ENCODE measurements around the gene VCL.
"Not testable (repeated sequence)": the region's sequence is repeated elsewhere in the genome, so short reads cannot be mapped to it uniquely, and the experiment has no call there.

The VCL gene

DNA sequence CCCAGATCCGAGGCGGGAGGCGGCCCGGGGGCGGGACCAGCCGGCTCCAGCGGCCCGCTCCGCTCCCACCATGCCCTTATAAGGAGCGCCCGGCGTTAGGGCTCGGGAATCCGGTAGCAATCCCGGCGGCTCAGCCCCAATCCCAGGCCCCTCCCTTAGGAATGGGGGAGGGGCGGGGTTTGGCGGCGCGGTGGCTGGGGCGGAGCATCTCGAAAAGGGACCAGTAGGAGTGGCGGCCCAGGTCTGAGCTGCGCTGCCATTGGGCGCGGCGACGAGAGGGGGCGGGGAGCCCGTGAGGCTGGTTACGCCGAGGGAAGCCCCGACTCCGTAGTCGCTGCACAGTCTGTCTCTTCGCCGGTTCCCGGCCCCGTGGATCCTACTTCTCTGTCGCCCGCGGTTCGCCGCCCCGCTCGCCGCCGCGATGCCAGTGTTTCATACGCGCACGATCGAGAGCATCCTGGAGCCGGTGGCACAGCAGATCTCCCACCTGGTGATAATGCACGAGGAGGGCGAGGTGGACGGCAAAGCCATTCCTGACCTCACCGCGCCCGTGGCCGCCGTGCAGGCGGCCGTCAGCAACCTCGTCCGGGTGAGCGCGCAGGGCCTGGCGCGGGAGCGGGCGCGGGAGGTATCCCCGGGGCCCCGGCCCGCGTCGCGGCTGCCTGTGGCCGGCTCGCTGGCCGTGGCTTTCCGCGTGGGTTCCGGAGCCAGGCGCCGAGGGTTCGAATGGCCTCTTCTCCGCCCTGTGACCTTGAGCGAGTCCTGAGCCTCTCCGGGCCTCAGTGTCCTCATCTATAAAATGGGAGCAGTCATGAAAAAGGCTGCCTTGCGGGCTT is at the start of gene VCL:
Gene VCL (plus strand): TSS at position 330 of the 836 bp plus-strand sequence. CDS start 92 bp downstream, at position 422.
- no peak for FAIRE-seq

GRCh38 chr10:73948947-73949633 is 48.8 kb upstream of the VCL start:
- no peak for FAIRE-seq

DNA sequence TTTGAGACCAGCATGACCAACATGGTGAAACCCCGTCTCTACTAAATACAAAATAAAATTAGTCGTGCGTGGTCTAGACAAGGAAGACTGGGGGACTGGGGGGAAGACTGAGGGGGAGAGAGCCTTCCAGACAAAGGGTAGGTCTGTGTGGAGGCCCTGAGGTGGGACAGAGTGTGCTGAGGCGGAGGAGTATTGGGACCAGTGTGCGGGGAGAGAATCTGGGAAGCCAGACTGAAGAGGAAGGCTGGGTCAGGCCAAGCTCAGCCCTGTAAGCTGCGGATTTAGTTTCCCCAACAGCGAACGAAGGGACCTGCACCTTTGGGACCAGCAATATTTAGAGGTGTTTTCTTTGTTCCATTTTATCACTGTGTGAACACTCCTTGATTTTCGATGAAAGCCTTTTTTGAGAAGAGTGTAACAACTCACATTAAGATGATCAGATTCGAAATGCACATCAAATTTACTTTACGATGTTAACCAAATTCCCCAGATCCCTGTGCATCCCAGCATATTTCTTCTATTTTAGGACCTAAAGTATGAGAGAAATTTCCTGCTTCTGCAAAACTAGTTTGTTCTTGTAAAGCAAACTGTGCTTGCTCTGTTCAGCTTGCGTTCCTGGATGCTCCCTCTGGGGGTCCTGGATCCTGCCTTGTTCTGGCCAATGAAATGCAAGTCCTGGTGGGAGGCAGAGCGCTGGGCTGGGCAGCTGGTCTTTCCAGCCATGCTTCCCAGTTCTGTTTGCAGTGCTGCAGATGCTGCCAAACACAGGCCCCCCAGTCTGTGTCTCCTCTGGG is 47.6 kb upstream of the VCL start:
- no peak for FAIRE-seq

- FAIRE-seq, result no peak
These were observed 44.3 kb upstream of the VCL start for GRCh38 chr10:73953665-73954064.

- no peak for FAIRE-seq
These were observed 43.2 kb upstream of the VCL start for GRCh38 chr10:73954737-73955136.

GRCh38 chr10:73955719-73956118 is 42.2 kb upstream of the VCL start:
- FAIRE-seq, result no peak

GRCh38 chr10:73956476-73957359 is 41.2 kb upstream of the VCL start:
- no peak for FAIRE-seq

DNA sequence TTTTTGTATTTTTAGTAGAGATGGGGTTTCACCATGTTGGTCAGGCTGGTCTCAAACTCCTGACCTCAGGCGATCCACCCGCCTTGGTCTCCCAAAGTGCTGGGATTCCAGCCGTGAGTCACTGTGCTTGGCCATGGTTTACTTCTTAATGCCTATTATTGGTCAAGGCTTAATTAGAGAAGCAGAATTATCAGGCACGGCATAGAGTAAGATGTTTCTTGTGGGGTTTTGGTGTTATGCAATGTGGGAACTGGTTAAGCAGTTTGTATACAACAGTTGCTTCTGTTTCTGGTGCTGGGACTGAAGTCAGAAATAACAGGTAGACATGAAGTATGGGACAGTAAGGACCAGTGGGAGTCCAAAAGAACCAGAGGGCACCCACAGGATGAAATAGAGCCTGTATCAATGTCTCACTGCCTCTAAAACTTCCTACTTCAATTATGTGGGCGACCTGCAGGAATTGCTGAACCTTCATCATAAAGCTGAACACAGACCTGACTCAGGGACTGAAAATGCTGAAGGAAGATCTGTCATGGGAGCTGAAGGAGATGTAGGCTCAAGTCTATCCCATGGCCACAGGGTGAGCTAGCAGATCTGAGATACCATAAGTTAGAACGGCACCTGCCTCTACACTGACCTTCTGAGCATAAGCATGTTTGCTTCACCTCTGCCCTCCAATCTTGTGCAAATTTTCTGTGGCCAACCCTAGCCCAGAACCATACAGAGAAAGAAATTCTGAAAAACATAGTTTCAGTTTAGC is 38.3 kb upstream of the VCL start:
- no peak for FAIRE-seq

DNA sequence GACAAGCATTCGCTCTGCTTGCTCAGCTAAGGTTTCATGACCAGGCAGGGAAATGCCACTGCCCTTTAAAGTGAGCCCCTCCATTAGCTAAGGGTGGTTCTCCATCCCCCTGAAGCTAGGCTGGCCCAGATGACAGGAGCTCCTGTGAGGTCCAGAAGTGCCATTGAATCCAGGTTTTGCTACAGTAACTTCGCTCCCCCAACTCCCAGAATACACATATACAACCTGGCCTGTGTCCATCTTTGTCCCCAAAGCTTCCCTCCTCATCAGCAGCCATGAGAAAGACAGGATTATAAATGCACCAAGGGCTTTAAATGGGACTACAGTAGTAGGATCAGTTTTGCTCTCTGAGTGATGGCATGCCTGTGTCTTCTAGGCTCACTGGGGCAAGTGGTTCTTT is 35.5 kb upstream of the VCL start:
- FAIRE-seq, result no peak

DNA sequence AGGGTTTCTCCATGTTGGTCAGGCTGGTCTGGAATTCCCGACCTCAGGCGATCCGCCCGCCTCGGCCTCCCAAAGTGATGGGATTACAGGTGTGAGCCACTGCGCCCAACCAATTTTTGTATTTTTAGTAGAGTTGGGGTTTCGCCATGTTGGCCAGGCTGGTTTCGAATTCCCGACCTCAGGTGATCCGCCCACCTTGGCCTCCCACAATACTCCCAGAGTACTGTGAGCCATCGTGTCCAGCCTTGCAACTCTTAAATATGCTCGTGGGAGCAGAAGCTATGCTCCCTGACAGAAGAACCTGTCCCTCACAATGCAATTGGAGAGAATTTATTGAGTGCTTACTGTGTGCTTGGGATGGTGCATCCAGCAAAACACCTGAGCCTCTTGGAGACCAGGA is 34.4 kb upstream of the VCL start:
- FAIRE-seq, result not testable (repeated sequence)

GRCh38 chr10:73964743-73965142 is 33.2 kb upstream of the VCL start:
- FAIRE-seq, result no peak

DNA sequence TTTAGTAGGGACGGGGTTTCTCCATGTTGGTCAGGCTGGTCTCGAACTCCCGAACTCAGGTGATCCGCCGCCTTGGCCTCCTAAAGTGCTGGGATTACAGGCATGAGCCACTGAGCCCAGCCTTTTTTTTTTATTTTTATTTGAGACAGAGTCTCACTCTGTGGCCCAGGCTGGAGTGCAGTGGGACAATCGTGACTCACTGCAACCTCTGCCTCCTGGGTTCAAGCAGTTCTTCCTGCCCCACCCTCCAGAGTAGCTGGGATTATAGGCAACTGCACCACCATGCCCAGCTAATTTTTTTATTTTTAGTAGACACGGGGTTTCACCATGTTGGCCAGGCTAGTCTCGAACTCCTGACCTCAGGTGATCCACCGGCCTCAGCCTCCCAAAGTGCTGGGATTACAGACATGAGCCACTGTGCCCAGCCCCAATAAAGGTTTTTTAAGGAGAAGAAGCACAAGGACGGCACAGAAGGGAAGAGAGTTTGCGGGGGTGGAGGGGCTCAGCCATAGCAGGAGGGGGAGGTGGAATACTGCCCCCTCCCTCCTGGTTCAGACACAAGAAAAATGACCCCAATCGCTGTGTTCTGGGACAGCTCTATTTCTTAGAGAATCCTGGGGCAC is 32.5 kb upstream of the VCL start:
- FAIRE-seq, result not testable (repeated sequence)

DNA sequence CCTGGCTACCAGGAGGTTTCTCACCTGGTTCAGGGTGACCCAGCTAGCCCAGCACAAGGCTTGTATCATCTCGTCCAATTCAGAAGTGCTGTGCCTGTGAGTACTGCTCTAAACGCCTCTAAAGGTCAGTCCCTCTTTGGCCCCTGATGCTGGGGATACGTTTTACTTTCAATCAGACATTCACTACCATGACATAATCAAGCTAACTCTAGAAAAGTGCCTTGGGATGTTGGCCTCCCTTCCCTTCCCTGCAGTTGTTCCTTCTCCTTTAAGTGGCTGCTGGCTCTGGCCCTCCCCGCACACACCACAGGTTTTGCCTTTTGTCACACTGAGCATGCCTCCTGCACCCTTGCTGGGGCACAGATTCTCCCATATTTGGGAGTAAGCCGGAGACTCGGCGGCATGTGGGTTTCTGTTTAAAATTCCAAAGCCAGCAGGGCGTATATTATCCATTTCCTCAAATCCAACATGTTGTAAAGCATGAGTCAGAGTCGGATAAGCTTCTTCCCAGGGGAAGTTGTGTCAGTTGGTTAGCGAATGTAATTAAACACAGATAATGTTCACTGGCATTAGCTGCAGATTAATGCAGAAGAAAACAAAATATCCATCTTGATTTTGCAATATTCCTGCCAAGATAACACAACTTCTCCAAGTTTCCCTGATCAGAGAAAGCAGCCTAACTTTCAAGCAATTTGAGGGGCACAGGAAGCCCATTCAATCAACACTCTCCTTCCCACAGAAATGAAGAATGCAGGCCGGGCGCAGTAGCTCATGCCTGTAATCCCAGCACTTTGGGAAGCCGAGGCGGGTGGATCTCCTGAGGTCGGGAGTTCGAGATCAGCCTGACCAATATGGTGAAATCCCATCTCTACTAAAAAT is 31.8 kb upstream of the VCL start:
- FAIRE-seq, result no peak

DNA sequence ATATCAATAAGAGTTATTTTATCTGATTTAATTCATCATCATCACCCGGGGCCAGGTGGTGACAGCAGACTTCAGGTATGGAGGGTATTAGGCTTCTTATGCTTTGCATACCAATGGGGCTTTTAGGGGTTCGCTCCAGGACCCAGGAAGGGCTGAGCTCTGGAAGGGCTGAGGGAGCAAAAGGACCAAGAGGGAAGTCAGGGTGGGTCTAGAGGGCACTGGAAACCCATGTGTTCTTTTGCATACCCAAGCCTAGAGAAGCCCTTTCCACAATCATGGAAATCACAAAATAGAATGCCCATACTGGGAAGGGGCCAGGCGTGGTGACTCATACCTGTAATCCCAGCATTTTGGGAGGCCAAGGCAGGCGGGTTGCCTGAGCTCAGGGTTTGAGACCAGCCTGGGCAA is 30.9 kb upstream of the VCL start:
- FAIRE-seq, result no peak

DNA sequence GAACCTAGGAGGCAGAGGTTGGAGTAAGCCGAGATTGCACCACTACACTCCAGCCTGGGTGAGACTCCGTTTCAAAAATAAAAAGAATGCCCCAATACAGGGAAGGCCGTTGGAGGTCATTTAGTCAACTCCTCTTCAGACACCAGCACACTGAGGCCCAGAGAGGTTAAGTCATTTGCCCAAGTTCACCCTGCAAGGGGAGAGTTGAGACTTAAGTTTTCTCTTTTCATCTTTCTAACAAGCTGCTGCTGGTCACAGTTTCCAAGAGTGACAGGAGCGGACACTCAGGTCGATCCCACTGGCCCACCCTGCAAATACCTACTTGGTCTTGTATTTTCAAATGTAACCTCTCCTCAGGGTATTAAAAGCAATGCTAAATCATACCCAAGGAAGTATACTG is 30.4 kb upstream of the VCL start:
- no peak for FAIRE-seq

DNA sequence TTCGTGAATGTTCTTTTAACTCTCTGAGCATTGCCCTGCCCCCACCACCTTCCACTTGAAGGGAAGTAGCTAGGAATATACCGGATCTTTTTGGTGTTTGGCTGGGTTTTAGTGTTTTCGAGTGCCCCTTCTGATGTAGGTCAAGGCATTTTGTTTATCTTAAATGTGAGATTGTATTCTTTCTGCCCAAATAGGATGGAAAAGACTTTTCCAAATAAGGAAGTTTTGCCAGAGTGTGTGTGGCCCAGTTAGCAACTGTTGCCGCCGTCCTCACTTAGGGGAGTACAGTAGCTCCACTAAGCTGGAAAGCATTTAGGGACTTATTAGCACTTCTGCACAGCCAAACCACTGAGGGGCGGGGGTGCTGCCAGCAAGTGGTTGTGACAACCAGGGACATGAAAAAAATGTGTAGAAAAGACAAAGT is 29.8 kb upstream of the VCL start:
- FAIRE-seq, result no peak

- no peak for FAIRE-seq
These were observed 28.6 kb upstream of the VCL start for GRCh38 chr10:73969224-73969841.

GRCh38 chr10:73970845-73971244 is 27.1 kb upstream of the VCL start:
- no peak for FAIRE-seq

DNA sequence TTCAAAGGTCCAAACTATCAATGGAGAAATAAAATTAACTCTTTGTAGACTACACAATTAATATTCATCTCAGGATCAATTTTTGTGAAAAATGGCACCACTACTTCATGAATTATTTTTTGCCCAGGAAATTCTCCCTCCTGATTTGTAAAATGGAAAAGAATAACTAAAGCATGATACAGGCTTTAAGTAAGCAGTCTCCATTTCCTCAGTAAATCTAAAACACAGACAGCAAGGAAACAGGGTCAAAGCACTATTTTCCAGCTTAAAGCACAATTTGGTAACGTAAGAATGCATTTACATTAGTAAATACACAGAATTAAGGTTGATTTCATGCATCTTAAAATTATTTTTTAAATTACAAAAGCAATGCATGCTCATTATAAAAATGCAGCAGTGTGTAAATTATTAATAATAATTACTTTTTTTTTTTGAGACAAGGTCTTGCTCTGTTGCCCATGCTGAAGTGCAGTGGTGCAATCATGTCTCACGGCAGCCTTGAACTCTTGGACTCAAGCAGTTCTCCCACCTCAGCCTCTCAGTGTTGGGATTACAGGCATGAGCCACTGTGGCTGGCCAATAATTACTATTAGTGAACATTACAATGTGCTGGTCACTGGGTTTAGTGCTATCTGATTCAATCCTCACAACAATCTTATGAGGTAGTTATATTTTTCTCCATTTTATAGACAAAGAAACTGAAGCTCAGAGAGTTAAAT is 26.1 kb upstream of the VCL start:
- FAIRE-seq, result no peak
